HG03095 (cell line): ENCODE results near the gene PSD.
A peak's percentile ranks its signal among the peaks of the same experiment; 100 is the strongest.

ENCODE experiments used
- ATAC-seq: cut with Tn5 transposase; IDR thresholded peaks from one replicate; pipeline ENCODE4 v1.9.1; 2021; ENCODE audit warnings: moderate library complexity; ENCODE audit not compliant: unreplicated experiment

PSD gene

GRCh38 chr10:102405632-102406031, 13.0 kb downstream of the PSD start:
- no peak for ATAC-seq

- no peak for ATAC-seq
Observed at GRCh38 chr10:102405108-102405571, 13.4 kb downstream of the PSD start.

- ATAC-seq = no peak
Observed at GRCh38 chr10:102404361-102405107, 14.1 kb downstream of the PSD start.

- no peak for ATAC-seq
Observed at GRCh38 chr10:102403115-102403514, 15.5 kb downstream of the PSD start.

- ATAC-seq = no peak
Observed at GRCh38 chr10:102402512-102402896, 16.1 kb downstream of the PSD start.

GRCh38 chr10:102401735-102402511, 16.7 kb downstream of the PSD start:
- no peak for ATAC-seq

GRCh38 chr10:102401342-102401654, 17.3 kb downstream of the PSD start:
- ATAC-seq = no peak

- no peak for ATAC-seq
Observed at GRCh38 chr10:102400598-102401341, 17.8 kb downstream of the PSD start.

GRCh38 chr10:102400076-102400475, 18.5 kb downstream of the PSD start:
- no peak for ATAC-seq

GRCh38 chr10:102399217-102400021, 19.2 kb downstream of the PSD start:
- ATAC-seq = peak; percentile 41

GRCh38 chr10:102398172-102399020, 20.2 kb downstream of the PSD start:
- ATAC-seq = no peak

GRCh38 chr10:102397222-102398171, 21.1 kb downstream of the PSD start:
- no peak for ATAC-seq

- no peak for ATAC-seq
Observed at GRCh38 chr10:102396730-102397151, 21.8 kb downstream of the PSD start.

GRCh38 chr10:102396317-102396650, 22.3 kb downstream of the PSD start:
- no peak for ATAC-seq

- ATAC-seq = peak; percentile 33
Observed at GRCh38 chr10:102395400-102396316, 22.9 kb downstream of the PSD start, which contains the start of gene NFKB2. Gene NFKB2 (plus strand): TSS chr10:102395705. CDS start chr10:102395960, 255 bp downstream.

GRCh38 chr10:102394801-102395399, 23.7 kb downstream of the PSD start:
- ATAC-seq = no peak

- ATAC-seq = peak; percentile 68
Observed at GRCh38 chr10:102394079-102394800, 24.3 kb downstream of the PSD start.
